ENCODE measurements around the gene PHYKPL.

Gene PHYKPL

DNA sequence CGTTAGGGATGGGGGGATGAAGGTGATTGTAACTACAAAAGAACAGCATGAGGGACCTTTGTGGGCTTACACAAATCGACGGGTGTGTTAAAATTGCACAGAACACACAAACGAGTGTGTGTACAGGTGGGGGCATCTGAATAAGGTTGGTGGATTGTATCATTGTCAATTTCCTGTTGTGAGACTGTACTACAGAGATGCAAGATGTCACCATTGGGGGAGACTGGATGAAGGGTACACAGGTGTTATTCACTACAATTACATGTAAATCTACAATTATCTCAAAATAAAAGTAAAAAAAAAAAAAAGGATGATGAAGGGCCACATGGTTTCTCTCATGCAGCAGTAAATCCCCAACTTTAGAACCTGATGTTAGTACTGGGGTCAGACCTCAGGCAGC, 31.4 kb upstream of the PHYKPL start:
- Histone ChIP-seq H3K9ac (no peak overlapping the region), H3K27ac (no peak overlapping the region), H4K20me1 (ENCODE audit: insufficient read depth) (no peaks in the 10 kb centered on the region), H3K4me3 (IDR thresholded peaks at IDR 0.05; ENCODE audit: insufficient read depth, low read depth, low read length) (no peak overlapping the region), H2AFZ (ENCODE audit: low read depth) (no peak overlapping the region), H3K4me1 (ENCODE audit: low read depth, poor library complexity, severe bottlenecking) (no peaks in the 10 kb centered on the region), H3K4me2 (no peak overlapping the region), H3K79me2 (ENCODE audit: insufficient read depth, low read depth) (no peaks in the 10 kb centered on the region), H3K36me3 (ENCODE audit: insufficient read depth) (no peaks in the 10 kb centered on the region), H3K27me3 (ENCODE audit: insufficient read depth, low read depth) (no peaks in the 10 kb centered on the region; the same call in 1 of the 2 replicates)
- TF ChIP-seq, protein P1, sequence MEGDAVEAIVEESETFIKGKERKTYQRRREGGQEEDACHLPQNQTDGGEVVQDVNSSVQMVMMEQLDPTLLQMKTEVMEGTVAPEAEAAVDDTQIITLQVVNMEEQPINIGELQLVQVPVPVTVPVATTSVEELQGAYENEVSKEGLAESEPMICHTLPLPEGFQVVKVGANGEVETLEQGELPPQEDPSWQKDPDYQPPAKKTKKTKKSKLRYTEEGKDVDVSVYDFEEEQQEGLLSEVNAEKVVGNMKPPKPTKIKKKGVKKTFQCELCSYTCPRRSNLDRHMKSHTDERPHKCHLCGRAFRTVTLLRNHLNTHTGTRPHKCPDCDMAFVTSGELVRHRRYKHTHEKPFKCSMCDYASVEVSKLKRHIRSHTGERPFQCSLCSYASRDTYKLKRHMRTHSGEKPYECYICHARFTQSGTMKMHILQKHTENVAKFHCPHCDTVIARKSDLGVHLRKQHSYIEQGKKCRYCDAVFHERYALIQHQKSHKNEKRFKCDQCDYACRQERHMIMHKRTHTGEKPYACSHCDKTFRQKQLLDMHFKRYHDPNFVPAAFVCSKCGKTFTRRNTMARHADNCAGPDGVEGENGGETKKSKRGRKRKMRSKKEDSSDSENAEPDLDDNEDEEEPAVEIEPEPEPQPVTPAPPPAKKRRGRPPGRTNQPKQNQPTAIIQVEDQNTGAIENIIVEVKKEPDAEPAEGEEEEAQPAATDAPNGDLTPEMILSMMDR (conservative IDR thresholded peaks at IDR 0.05; ENCODE audit: low read depth, low read length) = no peak

DNA sequence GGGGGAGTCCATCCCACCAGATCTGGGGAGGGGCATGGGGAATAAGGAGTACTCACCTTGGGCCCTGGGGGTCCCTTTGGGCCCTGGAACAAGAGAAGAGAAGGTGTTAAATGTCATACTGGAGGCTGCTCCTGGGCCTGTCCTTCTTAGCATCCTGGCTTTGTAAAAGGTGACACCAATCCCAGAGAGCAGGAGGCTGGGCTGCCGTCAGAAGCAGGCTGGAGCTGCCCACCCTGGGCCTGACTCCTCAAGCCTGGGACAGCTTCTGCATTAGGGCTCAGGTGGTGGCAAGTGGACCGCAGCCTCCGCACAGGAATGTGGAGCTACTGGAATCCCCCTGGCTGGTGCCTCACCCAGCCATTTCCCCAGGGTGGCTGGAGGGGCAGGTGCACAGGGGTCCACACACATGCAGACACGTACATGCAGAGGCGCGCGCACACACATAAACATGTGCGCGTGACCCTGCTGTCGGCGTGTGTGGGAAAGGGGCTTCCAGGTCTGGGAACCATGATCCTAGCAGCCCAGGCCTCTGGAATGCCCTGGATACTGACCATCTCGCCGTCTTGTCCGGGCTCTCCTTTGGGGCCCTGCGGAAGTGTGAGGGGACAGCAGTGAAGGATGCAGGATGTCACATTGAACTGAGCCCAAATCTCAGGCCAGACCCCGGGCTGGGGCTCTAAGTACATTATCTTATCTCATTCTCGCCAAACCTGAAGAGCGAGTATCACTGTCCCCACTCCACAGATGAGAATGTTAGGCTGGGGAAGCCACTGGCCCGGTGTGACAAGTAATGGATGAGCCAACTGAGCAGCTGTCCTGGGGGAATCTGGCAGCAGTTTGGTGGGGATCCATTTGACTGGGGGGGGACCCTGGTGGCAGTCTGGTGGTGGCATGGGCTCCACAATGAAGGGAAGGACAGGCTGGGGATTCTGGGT, 29.3 kb upstream of the PHYKPL start:
- Histone ChIP-seq H3K79me2 (ENCODE audit: insufficient read depth, low read depth) (no peaks in the 10 kb centered on the region), H4K20me1 (ENCODE audit: insufficient read depth) (no peaks in the 10 kb centered on the region), H2AFZ (ENCODE audit: low read depth) (no peak overlapping the region), H3K4me2 (no peak overlapping the region), H3K27ac (no peak overlapping the region), H3K4me3 (IDR thresholded peaks at IDR 0.05; ENCODE audit: insufficient read depth, low read depth, low read length) (no peak overlapping the region), H3K36me3 (ENCODE audit: insufficient read depth) (no peaks in the 10 kb centered on the region), H3K27me3 (ENCODE audit: insufficient read depth, low read depth) (no peaks in the 10 kb centered on the region), H3K9ac (no peak overlapping the region), H3K4me1 (ENCODE audit: low read depth, poor library complexity, severe bottlenecking) (no peaks in the 10 kb centered on the region)
- TF ChIP-seq, protein P1 (conservative IDR thresholded peaks at IDR 0.05; ENCODE audit: low read depth, low read length) = no peak

DNA sequence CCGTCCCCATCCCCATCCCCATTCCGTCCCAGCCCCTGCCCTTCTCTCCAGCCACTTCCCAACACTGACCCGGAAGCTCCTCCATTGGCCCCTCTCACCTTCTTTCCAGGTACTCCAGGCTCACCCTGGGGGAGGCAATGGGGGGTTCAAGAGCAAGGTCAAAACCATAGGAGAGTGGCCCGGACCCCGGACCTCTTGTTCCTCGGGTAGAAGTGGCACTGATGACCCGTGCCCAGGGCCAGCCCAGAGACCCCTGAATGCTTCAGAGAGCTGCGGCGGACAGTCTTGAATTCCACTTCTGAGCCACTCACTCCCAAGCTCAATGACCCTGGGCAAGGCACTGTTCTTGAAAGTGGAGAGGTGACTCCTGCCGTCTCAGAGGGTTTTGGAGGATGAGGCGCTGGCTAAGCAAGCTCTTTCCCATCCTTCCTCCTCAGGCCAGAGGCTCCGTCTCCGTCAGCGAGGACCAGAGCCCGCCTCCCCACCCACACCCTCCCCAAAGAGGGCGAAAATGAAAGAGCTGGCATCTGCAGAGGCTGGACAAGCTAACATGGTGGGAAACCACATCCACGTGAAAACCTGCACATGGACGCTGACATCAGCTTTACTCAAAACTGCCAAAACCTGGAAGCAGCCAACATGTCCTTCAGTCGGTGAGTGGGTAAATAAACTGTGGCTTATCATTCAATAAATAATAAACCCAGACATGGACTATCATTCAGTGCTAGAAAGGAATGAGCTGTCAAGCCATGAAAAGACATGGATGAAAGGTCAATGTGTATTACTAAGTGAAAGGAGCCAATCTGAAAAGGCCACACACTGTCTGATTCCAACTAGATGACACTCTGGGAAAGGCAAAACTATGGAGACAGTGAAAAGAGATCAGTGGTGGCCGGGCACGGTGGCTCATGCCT, 27.3 kb upstream of the PHYKPL start:
- Histone ChIP-seq H4K20me1 (ENCODE audit: insufficient read depth) (no peaks in the 10 kb centered on the region), H2AFZ (ENCODE audit: low read depth) (no peak overlapping the region), H3K27me3 (ENCODE audit: insufficient read depth, low read depth) (no peaks in the 10 kb centered on the region), H3K36me3 (ENCODE audit: insufficient read depth) (no peaks in the 10 kb centered on the region), H3K4me1 (ENCODE audit: low read depth, poor library complexity, severe bottlenecking) (no peaks in the 10 kb centered on the region), H3K4me3 (IDR thresholded peaks at IDR 0.05; ENCODE audit: insufficient read depth, low read depth, low read length) (no peak overlapping the region), H3K27ac (no peak overlapping the region), H3K4me2 (no peak overlapping the region), H3K79me2 (ENCODE audit: insufficient read depth, low read depth) (no peaks in the 10 kb centered on the region), H3K9ac (no peak overlapping the region)
- TF ChIP-seq, protein P1 (conservative IDR thresholded peaks at IDR 0.05; ENCODE audit: low read depth, low read length) = no peak

DNA sequence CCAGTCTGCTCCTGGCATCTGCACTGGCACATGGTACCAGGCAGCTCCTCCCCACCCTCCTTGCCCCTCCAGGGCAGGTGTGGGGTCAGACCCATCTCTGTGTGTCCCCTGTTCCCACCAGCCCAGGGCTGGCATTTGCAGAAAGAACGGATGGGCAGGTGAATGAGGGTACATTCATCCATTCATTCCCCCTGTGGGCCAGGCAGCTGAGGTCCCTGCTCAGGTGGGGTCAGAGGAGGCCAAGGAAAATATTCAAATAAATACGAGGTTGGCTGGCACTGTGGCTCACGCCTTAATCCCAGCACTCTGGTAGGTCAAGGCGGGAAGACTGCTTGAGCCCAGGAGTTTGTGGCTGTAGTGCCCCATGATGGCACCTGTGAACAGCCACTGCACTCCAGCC, 25.0 kb upstream of the PHYKPL start:
- Histone ChIP-seq H3K9ac (no peak overlapping the region), H3K79me2 (ENCODE audit: insufficient read depth, low read depth) (no peaks in the 10 kb centered on the region), H2AFZ (ENCODE audit: low read depth) (no peak overlapping the region), H4K20me1 (ENCODE audit: insufficient read depth) (no peaks in the 10 kb centered on the region), H3K27ac (no peak overlapping the region), H3K4me2 (no peak overlapping the region), H3K4me1 (ENCODE audit: low read depth, poor library complexity, severe bottlenecking) (no peaks in the 10 kb centered on the region), H3K4me3 (IDR thresholded peaks at IDR 0.05; ENCODE audit: insufficient read depth, low read depth, low read length) (no peak overlapping the region), H3K27me3 (ENCODE audit: insufficient read depth, low read depth) (no peaks in the 10 kb centered on the region; the same call in 1 of the 2 replicates), H3K36me3 (ENCODE audit: insufficient read depth) (no peaks in the 10 kb centered on the region)
- TF ChIP-seq, protein P1 (conservative IDR thresholded peaks at IDR 0.05; ENCODE audit: low read depth, low read length) = no peak

All from KMS-11 (cell line).